Suppressor macrophage (primary cell): Measurements from ENCODE around the gene TTLL8.
A peak's percentile ranks its signal among the peaks of the same experiment; 100 is the strongest.

Experiments
- DNase-seq, 4 experiments: peaks; one replicate each; pipeline ENCODE4 v3.0.0-alpha.2; 2020 to 2022

The TTLL8 gene

DNA sequence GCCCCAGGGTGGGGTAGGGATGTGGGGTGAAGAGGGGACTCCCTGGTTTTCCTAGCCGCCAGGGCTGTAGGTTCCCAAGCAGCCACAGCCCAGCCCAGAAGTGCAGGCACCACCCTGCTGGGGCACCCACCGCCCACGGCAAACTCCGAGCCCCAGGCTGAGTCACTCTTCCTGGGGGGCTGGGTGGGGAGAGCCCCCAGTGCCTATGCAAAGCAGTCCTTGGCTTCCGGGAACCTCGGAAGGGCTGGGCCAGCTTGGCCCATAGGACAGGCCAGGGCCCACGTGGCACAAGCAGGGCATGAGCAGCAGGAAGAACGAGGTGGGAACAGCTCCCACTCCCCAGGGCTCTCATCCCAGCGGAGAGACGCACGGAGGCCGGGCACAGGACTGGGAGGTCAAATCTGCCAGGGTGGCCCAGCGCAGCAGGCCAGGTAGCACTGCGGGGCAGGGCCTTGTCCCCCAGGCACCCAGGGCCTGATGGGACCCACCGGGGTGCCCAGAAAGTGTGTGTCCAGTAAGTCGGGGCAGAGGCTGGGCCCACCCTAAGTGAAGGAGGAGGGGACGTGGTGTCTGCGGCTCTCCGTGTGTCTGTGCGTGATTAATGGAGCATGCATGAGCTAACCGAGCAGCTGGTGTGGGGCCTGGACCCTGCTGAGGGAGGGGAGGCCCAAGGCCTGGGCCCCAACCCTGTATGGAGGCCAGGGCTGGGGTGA lies 41.0 kb downstream of the TTLL8 start:
- DNase-seq, result peak in 3 of 4 experiments; percentile 13 to 15 (median 13)

DNA sequence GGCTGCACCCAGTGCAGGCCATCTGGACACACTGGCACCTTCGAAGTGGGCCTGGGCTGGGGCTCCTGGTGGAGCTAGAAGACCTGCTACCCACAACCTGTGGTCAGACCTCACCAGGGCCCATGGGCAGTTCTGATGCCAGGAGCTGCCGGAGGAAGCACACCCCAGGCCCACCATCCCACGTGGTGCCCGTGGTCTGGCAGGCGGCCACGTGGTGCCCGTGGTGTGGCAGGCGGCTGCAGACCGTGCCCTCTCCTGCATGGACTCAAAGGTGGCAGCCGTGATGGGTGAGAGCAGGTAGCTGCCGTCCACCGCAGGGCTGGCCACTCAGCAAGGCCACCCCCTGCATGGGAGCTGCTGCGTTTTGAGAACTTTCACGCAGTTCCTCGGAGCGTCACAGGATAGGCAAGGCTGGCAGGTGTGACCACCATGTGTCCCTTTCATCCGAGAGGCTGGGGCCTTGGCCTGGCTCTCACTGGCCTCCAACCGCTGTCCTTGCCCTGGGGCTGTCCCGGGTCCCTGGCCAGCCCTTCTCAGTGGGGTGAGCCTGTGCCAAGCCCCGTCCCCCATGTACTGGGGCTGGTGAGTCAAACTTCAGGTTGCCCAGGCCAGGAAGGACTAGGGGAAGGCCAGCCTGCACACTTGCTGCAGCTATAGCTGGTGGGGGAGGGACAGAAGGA lies 41.6 kb downstream of the TTLL8 start:
- DNase-seq, result no peak

DNA sequence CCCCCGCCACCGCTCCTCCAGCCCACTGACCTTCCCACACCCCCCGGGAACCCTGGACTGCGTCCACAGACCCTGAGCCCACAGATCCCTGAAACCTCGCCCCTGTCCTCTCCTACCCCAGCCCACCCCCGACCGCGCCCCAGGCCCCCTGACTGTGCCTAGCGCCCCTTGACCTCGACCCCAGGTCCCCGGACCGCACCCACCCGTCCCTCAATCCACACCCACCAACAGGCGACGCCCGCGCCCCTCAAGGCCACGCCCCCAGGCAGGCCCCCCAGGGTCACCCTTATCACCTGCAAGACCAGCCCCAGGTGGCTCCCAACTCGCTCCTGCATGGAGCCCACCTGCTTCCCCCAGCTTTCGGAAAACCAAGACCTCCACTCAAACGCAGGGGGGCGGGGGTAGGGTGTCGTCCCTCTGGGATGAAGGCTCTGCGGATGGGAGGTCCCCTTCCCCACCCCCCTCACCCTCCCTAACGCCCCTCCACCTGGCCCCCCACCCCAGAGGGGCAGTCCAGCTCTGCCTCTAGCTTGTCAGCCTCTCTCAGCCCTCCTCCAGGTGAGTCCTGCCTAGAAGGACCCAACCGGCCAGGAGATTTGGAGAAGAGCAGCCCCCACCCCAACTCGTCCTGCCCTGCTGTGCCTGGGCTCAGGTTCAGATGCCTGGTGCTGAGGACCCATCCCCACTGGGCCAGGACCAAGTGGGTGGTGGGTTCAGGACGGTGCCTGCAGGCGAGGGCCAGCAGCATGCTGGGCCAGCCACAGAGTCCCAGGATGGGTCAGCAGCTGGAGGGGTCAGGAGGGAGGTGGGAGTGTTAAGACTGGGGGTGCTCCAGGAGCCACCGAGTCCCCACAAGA lies 42.4 kb downstream of the TTLL8 start:
- no peak for DNase-seq

DNA sequence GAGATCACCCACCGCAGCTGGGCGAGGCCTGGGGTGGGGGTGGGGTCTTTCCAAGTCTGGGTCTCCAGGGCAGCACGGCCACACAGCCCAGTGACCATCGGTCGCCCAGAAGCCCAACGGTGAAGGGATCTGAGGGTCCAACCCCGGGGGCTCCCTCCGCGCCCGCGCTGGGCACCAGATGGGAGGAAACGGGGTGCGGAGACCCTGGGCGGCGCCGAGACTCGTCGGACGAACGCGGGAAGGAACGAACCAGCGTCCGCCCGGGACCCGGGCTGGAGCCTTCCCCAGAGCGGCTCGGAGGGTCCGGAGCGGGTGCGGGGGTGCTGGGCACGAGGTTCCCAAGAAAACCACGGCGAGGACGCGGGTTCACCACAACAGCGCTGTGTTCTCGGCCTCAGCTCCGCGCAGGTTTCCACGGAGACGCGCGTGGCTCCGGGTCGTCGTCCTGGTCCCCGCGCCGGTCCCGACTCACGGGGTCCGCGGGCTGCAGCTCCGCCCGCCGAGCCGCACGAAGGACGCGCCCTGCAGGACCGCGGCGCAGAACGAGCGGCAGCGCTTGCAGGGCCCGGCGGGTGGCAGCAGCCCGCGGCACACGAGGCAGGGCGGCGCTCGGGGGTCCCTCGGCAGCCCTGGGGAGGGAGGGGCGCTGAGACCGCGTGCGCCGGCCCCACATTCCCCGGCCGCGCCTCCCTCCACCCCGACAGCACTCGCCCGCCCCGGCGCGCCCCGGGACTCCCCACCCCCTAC lies 43.3 kb downstream of the TTLL8 start:
- no peak for DNase-seq

DNA sequence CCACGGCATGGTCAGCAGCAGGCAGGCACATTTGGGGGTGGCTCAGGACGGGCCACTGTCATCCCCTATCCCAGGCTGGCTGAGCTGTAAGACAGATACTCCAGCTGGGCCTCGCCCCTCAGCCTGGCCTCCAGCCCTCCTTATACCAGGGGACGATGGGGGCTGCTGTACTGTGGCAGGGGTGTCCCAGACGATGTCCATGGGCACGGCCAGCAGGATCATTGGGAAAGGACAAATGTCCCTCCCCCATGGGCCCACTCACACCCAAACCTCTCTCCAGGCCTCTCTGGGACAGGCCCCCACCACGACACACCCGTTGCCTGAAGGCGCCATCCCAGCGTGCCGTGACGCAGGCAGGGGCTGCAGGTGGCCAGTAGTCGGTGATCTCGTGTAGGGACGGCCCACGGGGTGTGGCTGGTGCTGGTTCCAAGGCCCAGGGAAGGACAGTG lies 44.0 kb downstream of the TTLL8 start:
- no peak for DNase-seq

DNA sequence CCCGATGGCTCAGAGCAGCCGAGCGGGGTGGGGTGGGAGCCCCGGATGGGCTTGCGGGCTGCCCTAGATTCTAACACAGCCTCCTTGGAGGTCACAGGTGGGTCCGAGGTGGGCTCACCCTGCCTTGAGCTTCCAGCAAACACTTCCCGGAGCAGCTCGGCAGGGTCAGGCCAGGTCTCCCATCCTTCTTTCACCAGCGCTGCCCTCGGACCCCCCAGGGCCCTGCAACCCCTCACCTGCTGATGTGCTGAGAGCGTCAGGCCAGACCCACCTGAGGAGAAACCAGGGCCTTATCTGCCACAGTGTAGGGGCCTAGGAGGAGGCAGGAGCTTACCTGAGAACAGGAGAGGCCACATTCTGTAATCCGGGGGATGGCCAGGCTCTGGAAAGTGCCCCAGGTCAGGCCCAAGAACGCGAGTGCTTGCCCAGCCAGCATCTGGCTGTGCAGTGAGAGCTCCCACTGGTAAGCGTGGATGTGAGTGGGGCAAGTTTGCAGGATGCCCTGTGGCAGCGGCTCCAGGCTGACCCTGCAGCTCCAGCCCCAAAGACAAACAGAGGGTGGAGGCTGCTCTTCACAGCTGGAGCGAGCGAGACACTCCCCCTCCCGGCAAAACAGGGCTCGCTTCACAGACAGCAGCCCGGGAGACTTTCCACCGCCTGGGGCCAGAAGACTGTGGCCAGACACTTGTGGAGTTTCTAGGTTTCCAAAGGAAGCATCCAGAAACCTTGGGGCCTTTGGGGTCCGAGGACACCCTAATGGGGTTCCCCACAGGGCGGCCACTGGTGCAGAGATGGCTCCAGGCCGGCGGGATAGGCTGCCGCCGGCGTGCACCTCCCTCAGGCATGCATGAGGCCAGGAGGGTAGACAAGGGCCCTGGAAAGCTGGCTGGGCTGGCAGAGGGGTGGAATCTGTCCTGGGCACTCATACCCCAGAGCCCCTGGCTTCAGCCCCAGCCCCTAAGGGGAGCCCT lies 45.6 kb downstream of the TTLL8 start, which contains the start of gene IL17REL:
TSS of gene IL17REL (minus strand) at position 555 of the 971 bp plus-strand sequence. CDS start at position 436, 119 bp downstream.
- no peak for DNase-seq

DNA sequence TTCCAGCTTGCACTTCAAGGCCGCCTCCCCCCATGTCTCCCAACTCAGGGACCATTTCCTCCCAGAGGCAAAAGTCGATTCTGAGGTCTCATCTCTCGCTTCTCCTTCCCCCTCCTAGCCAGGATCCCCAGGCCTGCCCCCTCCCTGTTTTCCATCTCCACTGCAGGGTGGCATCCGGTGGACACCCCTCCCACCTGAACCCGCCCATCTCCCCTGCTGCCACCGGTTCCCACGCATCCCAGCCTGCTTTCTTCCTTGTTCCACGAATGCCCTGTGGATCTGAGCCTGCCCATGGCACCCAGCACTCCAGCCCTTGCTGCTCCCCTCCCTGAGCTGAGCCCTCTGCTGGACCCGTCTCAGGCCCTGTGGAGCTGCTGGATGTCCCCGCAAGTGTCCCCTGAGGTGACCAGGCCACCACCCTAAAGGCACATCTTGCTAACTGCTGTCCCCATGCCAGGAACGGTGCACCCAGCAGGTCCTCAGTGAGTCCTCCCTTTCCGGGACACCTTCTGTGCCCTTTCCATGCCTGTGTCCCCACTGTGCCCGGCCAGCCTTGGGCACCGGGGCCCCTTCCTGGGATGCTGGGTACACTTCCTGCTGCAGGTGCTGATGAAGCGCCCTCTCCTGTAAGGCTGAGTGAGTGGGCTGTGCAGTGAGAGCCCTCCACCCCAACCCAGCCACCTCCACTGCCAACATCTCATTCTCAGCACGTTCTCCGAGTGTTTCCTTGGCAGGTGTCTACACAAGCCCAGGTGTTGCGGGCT lies 46.5 kb downstream of the TTLL8 start:
- DNase-seq, result no peak

DNA sequence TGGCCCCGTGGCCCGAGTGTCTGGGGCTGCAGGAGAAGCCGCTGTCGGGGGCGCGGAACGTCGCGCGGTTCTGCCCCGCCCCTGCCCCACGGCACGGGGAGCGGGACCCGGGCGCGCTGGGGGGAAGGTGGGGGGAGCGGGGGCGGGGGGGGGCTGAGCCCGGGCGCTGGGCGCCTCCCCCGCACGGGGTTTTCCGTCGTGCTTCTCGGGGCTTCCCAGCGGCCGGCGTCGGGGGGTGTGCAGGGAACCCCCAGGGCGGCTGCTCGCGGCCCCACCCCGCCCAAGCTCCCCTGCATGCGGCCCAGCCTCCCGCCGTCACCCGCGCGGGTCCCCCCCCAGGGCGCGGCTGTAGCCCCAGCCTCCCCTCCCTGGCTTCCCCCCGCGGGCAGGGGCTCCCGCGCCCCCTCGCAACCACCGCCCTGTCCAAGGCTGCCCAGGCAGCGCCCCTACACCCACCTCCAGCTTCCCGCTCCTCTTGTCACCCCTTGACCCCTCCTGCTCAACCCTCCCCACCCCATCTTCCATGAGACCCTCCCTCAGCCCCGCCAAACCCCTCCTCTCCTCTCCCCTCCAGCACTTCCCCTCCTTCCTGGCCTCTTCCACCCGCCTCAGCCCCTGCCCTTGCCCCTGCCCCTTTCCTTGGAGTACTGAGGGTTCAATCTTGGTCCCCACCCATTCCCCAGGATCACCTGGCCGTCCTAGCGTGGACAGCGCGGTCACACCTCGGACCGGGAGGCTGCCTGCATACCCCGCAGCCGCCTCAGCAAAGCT lies 47.2 kb downstream of the TTLL8 start:
- no peak for DNase-seq

DNA sequence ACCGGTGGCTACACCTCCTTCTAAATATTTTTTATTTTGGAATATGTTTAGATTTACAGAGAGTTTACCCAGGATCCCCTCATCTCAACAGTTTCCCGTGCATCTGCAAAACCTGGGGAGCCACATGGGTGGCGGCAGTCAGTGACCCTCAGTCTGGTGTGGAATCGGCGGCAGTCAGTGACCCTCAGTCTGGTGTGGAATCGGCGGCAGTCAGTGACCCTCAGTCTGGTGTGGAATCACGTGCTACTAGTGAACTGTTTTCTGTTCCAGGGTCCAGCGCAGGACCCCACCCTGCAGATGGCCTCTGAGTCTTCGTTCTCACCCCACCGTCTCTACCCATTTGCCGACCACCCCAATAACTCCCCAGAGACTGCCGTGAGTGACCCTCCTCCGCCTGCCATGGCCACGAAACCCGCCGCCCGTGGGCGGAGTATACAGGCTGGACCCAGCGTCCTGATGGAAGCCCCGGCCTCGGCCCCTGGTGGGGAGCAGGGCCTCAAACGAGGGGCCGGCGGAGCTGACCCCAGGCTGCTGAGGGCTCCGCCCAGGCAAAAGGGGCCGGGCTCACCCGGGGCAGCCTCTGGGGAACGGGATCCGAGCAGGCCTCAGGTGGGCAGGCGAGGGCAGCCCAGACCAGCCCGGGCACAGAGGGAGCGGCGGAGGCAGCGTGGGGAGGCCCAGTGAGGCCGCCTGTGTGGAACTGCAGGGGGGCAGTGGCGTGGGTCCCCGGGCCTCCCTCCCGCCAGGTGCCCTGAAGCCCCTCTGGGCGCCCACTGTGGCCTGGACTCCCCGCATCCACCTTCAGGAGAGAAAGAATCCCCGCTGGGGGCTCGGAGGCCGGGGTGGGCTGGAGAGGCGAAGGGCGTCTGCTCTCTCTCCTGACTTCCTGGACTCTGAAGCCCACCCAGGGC lies 48.1 kb downstream of the TTLL8 start:
- no peak for DNase-seq

DNA sequence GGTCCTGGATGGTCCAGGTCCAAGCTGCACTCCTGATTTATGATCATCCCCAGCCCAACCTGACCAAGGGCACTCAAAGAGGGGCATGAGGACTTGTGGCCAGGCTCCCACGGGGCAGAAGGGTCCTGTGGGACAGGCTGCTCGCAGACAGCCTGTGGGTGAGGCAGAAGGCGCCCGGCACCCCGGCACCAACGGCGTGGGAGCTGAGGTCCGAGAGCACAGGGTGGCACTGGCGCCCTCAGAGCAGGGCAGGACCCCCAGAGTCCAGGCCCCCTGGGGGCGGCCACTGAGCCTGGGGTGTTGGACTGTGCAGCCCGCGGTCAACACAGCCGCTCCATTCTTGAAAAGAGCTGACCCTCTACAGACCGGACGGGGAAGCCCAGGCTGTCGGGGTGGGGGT lies 48.8 kb downstream of the TTLL8 start:
- DNase-seq, result no peak

DNA sequence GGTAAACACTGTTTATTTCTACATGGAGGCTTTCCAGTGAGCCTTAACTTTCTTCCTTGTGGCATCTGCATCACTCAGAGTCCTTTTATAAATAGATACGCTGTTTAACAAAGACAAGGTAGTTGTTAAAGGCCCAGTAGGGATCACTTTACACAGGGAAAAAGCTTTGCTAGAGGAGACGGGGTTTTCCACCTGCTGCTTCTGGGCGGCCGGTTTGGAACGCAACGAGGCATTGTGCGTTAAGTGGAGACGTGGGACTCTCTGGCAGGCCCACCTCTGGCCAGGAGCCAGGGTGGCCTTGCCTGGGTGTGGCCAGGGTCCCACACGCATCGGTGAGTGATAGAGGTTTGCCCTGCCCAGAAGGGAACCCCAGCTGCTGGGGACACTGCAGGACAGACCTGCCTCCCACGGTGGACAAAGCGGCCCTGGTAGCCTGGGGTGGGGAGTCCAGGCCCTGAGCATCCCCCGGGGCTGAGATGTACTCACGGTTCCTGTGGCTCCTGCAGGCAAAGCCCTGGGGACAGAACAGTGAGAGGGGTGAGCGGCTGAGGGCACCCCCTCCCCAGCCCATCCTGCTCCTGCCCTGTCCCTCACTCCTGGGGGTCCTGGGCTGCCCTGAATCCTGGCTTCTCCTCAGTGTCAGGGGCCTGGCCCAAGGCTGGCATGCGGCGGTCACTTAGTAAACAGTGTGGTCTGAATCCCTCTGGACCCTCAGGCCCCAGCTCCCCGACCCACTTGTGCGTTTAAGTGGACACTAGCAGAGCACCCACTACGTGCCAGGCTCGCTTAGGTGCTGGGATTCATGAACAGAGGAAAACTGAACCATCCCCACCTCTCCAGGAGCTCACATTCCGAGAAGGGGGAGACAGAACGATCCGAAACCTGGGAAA lies 49.7 kb downstream of the TTLL8 start:
- DNase-seq, result no peak

DNA sequence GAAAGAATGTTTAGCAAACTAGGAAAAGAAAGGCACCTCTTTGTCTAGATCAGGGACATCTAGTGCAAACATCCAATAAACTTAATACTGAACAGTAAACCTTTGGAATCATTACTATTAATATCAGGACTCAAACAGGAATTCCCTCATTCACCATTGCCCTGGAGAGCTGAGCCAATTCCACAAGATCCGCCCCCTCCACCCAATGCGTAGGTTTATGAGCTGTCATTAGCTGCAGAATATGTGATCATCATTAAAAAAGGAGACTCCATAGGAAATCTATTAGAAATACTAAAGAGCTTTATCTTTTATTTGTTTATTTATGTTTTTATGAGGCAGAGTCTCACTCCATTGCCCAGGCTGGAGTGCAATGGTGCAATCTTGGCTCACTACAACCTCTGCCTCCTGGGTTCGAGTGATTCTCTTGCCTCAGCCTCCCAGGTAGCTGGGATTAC lies 51.0 kb downstream of the TTLL8 start:
- DNase-seq, result no peak

DNA sequence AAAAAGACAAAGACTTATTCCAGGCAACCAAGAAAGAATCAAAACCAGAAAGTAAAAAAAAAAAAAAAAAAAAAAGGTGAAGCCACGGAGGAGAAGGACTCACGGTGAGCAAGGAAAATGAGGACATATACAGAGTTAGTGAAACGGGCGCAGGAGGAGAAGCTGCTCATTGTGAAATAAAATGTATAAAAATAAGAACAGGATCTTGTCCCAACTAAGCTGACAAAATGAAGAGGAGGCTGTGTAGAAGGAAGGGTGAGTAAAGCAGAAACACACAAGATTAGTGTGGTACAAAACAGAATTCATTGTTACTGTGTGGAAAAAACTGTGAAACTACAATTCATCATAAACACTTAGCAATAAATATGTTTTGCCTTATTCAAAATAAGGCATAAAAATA lies 53.2 kb downstream of the TTLL8 start:
- DNase-seq, result peak; percentile 33 to 73 (median 55)

DNA sequence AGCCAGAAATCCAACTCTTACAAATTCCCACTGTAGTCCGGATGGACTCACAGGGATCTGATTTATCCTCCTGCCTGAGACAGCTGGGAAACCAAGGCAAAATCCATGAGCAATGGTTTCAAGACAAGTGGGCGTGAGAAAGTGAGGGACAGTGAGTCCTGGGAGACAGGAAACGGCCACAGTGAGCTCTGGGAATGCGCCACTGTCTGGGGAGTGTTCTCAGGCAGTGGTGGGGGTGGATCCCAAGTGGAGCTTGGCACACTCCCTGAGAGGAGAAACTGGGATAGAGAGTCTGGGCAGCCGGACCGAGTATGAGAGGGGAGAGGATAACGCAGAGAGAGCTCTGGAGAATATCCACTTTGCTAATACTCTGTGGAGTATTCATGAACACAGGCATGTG lies 55.3 kb downstream of the TTLL8 start:
- no peak for DNase-seq

DNA sequence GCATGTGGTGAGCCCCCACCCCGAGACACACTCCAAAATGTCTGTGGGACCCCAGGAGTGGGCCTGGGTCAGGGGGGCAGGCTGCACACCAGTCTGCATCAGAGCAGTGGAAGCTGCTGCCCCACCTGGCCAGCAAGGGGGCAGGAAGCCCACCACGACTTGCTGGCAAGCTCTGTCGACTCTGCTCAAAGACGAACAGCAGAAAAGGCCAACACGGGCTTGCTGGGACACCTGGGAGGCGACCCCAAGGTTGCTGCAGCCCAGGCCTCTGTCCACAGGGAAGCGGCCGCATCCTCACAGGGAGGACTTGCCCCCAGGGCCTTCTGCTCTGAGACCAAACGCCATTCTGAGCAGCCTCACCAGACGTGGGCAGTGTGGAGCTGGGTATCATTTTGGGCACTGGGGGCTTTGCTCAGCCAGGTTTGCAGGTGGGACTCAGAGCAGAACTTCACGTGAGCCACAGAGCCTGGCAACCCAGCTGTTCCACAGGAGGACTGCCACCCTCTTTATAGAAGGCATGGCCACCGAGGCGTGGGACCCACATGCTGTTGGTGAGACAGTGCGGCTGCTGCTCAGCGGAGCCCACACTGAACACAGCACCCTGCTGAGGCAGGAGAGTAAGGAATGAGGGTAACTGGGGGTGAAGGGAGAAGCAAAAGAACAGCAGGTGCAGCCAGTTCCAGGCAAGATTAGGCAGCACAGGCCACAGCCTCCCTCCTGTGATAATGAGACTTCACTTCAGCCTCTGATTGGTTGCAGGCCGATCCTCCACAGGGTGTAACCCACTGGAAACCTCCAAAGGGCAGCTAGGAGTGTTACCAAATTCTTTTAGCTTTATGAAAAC lies 56.5 kb downstream of the TTLL8 start:
- DNase-seq, result no peak
